HG02642 (cell line): ENCODE data around the gene AP1S3.
"Not testable (repeated sequence)": the region's sequence is repeated elsewhere in the genome, so short reads cannot be mapped to it uniquely, and the experiment has no call there.

ENCODE experiments used
- ATAC-seq: cut with Tn5 transposase; IDR thresholded peaks from one replicate; pipeline ENCODE4 v1.9.1; 2021; ENCODE audit warnings: mild to moderate bottlenecking; ENCODE audit not compliant: unreplicated experiment, poor library complexity

AP1S3 gene

GRCh38 chr2:223837287-223838061 is at the start of gene AP1S3:
AP1S3 (minus strand) TSS chr2:223837582; CDS start chr2:223837450, 132 bp downstream.
- peak; percentile 78 for ATAC-seq

- no peak for ATAC-seq
Measured at GRCh38 chr2:223887127-223887526, 49.7 kb upstream of the AP1S3 start.

- no peak for ATAC-seq
Measured at GRCh38 chr2:223886726-223887125, 49.3 kb upstream of the AP1S3 start.

GRCh38 chr2:223884399-223884798 is 47.0 kb upstream of the AP1S3 start:
- ATAC-seq = peak; percentile 97

- ATAC-seq = no peak
Measured at GRCh38 chr2:223882715-223883114, 45.3 kb upstream of the AP1S3 start.

GRCh38 chr2:223880796-223881195 is 43.4 kb upstream of the AP1S3 start:
- no peak for ATAC-seq

- ATAC-seq = peak; percentile 78
Measured at GRCh38 chr2:223877721-223878410, 40.5 kb upstream of the AP1S3 start.

- no peak for ATAC-seq
Measured at GRCh38 chr2:223873672-223874071, 36.3 kb upstream of the AP1S3 start.

GRCh38 chr2:223872772-223873171 is 35.4 kb upstream of the AP1S3 start:
- not testable (repeated sequence) for ATAC-seq

- ATAC-seq = not testable (repeated sequence)
Measured at GRCh38 chr2:223871661-223872060, 34.3 kb upstream of the AP1S3 start.

GRCh38 chr2:223870840-223871611 is 33.6 kb upstream of the AP1S3 start:
- no peak for ATAC-seq

- ATAC-seq = peak; percentile 88
Measured at GRCh38 chr2:223868005-223868404, 30.6 kb upstream of the AP1S3 start.

GRCh38 chr2:223865907-223866508 is 28.6 kb upstream of the AP1S3 start:
- no peak for ATAC-seq

GRCh38 chr2:223865124-223865523 is 27.7 kb upstream of the AP1S3 start:
- no peak for ATAC-seq

GRCh38 chr2:223863491-223863890 is 26.1 kb upstream of the AP1S3 start:
- no peak for ATAC-seq

GRCh38 chr2:223860809-223861738 is 23.7 kb upstream of the AP1S3 start:
- ATAC-seq = no peak

- ATAC-seq = no peak
Measured at GRCh38 chr2:223859070-223859469, 21.7 kb upstream of the AP1S3 start.

- ATAC-seq = no peak
Measured at GRCh38 chr2:223856584-223856983, 19.2 kb upstream of the AP1S3 start.

- ATAC-seq = no peak
Measured at GRCh38 chr2:223856021-223856420, 18.6 kb upstream of the AP1S3 start.
